ENCODE measurements around the gene NISCH. TPM values are rescaled to one million over a fixed set of nuclear protein-coding genes. Genes with fewer than 3 reads are reported as not detected.

Gene NISCH
- total and polyA plus RNA-seq, 3 donors from 2014 or later: 166 to 327 (median 315) TPM

DNA sequence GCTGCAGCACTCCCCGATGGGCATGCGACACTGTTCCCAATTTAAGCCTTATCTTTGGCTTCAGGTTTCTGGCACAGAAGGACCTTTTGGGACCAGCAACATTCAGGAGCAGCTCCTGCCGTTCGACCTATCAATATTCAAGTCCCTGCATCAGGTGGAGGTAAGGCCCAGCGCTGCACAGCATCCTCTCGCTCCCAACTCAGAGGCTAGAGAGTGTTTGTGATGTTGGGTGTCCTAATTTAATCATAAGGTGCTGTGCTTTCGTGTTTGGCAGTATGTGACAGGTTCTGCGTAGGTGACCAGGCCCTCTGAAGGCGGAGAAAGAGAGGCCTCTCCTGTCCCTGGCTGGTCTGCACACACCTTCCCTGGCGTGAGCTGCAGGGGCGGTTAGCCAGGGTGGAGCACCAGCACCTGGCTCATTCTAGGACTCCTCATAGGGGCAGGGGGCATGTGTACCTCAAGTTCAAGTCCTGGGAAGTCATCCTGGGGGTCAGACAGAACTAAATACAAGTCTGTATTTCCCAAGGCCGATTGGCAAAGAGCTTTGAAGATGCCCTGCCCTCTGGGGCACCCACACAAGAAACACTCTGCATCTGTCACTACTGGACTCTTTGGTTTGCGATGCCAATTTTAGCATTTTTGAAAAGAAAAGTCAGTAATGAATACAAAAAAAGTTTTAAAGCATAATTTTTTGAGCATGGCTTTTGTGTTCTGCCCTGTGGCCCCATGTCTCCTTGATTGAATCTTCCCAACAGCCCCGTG is 17.0 kb downstream of the NISCH start:
- Histone ChIP-seq H3K4me1 (peaks cover 38% of the 10 kb centered on the region), H3K4me3 (no peak overlapping the region), H3K27me3 (no peaks in the 10 kb centered on the region), H3K9me3 (no peaks in the 10 kb centered on the region), H3K36me3 (ENCODE audit: low read depth, missing control alignments) (no peaks in the 10 kb centered on the region), H3K27ac (peak overlapping the region in 1 of 2 donors; percentile 84)
- no peak for DNase-seq
- 66 to 69% methylated on average over 5 to 14 of the region's 14 CpGs for WGBS, 2 donors
- TF ChIP-seq, protein P1, sequence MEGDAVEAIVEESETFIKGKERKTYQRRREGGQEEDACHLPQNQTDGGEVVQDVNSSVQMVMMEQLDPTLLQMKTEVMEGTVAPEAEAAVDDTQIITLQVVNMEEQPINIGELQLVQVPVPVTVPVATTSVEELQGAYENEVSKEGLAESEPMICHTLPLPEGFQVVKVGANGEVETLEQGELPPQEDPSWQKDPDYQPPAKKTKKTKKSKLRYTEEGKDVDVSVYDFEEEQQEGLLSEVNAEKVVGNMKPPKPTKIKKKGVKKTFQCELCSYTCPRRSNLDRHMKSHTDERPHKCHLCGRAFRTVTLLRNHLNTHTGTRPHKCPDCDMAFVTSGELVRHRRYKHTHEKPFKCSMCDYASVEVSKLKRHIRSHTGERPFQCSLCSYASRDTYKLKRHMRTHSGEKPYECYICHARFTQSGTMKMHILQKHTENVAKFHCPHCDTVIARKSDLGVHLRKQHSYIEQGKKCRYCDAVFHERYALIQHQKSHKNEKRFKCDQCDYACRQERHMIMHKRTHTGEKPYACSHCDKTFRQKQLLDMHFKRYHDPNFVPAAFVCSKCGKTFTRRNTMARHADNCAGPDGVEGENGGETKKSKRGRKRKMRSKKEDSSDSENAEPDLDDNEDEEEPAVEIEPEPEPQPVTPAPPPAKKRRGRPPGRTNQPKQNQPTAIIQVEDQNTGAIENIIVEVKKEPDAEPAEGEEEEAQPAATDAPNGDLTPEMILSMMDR (IDR thresholded peaks at IDR 0.05): no peak
- TF ChIP-seq POLR2A (IDR thresholded peaks at IDR 0.05): no peak
- intact Hi-C loops (cut with DNase I; ENCODE audit: low total_unique reads): no loop called here

DNA sequence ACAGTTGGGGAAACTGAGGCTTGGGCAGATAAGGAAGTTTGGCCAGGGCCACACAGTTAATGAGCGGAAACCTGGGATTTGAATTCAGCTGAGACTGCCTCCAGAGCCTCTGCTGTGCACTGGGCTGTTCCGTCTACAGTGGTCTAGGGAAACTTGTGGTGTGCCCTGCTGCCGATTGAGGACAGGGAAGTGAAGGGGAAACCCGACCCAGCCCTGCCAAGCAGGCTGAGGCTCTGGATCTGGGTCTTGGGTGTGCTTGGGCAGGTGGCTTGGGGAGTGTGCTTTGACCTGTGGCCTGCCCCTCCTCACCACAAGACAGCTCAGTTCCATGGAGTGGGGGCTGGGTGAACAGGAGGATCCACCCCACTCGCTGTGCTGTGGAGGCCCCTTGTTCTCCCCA is 17.6 kb downstream of the NISCH start:
- intact Hi-C loops (cut with DNase I; ENCODE audit: low total_unique reads): no loop called here
- DNase-seq: no peak
- Histone ChIP-seq H3K27ac (peak overlapping the region; percentile 41 to 48), H3K4me3 (no peak overlapping the region), H3K4me1 (peaks cover 32% of the 10 kb centered on the region), H3K36me3 (ENCODE audit: low read depth, missing control alignments) (no peaks in the 10 kb centered on the region), H3K27me3 (no peaks in the 10 kb centered on the region), H3K9me3 (no peaks in the 10 kb centered on the region)
- no peak for TF ChIP-seq POLR2A (IDR thresholded peaks at IDR 0.05)
- TF ChIP-seq, protein P1 (IDR thresholded peaks at IDR 0.05): no peak
- 52 to 72% methylated on average over 5 of the region's 5 CpGs for WGBS, 2 donors

DNA sequence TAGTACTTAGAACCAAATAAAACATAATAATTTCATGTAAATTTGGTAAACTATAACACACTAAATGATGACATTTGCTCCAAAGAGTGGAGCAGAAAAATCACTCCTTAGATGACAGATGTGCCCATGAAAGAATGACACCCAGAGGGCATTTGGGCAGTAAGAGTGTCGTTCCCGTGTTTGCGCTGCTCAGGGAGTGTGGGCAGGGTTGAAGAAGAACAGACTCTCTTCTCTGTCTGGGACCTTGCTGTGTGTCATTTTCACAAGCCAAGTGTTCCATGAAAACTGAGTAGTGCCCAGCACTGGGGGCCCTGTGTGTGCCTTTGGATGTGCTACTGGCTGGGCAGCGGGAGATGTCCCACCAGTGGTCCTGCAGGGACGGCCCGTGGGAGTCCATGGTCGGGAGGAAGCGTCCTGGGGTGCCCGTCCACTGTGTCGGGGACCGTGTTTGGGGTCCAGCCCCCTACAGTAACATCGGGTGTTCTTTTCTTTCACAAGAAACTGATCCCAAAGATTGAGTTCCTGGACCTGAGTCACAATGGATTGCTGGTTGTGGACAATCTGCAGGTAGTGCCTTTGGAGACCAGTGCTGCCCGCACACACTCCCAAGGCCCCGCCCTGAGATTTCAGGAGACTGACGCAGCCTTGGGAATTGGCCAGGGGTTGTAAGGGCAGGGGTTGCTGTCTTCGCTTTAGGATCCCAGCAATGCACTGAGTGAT is 21.8 kb downstream of the NISCH start:
- WGBS, 2 donors: 93 to 95% methylated on average over 7 to 16 of the region's 16 CpGs
- no peak overlapping the region for H3K4me3 ChIP-seq
- H3K27me3 ChIP-seq: no peaks in the 10 kb centered on the region
- H3K4me1 ChIP-seq: peaks cover 35% of the 10 kb centered on the region
- H3K36me3 ChIP-seq (ENCODE audit: low read depth, missing control alignments): no peaks in the 10 kb centered on the region
- intact Hi-C loops (cut with DNase I; ENCODE audit: low total_unique reads): no loop called here
- TF ChIP-seq POLR2A (IDR thresholded peaks at IDR 0.05): no peak
- TF ChIP-seq, protein P1 (IDR thresholded peaks at IDR 0.05): no peak
- no peak for DNase-seq
- H3K27ac ChIP-seq: peak overlapping the region in 1 of 2 donors; percentile 7
- no peaks in the 10 kb centered on the region for H3K9me3 ChIP-seq

DNA sequence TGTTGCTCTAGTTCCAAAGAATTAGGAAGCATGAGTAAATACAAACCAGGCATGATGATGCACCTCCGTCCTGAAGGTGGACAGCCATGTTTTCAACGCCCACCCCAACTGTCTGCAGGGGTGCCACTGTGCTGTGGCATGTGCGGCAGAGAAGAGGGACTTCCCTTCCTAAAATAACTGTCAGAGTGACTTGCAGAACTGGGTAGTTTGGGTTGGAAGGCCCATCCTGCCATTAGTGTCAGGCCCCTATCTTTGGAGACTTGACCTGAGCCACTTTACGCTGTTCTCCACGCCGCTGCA is 22.3 kb downstream of the NISCH start:
- H3K4me3 ChIP-seq: no peak overlapping the region
- no peaks in the 10 kb centered on the region for H3K27me3 ChIP-seq
- TF ChIP-seq, protein P1 (IDR thresholded peaks at IDR 0.05): no peak
- no peak for TF ChIP-seq POLR2A (IDR thresholded peaks at IDR 0.05)
- H3K36me3 ChIP-seq (ENCODE audit: low read depth, missing control alignments): no peaks in the 10 kb centered on the region
- intact Hi-C loops (cut with DNase I; ENCODE audit: low total_unique reads): no loop called here
- H3K4me1 ChIP-seq: peaks cover 40% of the 10 kb centered on the region
- H3K27ac ChIP-seq: peak overlapping the region in 1 of 2 donors; percentile 4
- H3K9me3 ChIP-seq: no peaks in the 10 kb centered on the region
- DNase-seq: no peak
- 86 to 94% methylated on average over 3 to 6 of the region's 6 CpGs for WGBS, 2 donors

Data from testis (tissue), 3 donors.